Stromal cell of bone marrow (primary cell): ENCODE results near the gene APOE.
"Not testable (repeated sequence)": the region's sequence is repeated elsewhere in the genome, so short reads cannot be mapped to it uniquely, and the experiment has no call there.

Experiments
- DNase-seq: peaks from one replicate; pipeline ENCODE4 v3.0.0-alpha.2; 2012; ENCODE audit warnings: low read depth

The APOE gene

DNA sequence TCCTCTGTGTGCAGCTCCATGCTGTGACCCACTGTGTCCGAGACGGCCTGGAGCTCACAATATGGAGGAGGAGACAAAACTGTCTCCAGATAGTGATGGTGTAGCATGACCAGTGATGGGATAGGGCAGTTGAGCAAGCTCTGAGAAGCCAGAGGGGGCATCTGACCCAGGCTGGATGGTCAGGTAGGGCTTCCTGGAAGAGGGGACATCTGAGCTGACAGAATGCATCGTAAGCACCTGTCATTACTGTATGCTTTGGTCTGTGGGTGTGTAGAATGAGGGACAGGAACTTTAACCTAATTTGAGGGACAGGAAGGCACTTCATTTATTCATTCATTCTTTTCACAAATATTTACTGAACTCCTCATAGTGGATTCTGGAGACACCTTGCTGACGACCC, 21.0 kb upstream of the APOE start:
- DNase-seq, result no peak

DNA sequence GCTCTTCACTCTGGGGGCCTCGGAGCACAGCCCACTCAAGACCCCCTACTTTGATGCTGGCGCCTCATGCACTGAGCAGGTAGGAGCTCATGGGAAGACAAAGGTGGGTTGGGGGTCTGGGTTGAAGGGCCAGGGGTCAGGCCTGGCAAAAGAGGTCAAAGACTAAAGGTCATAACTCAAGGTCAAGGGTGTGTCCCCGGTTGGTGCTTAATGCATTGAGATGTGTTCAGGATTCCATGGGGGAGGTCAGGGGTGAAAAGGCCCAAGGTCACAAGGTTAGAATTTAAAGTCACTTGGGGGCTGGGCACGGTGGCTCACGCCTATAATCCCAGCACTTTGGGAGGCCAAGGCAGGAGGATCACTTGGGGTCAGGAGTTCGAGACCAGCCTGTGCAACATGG, 19.5 kb upstream of the APOE start:
- no peak for DNase-seq

- no peak for DNase-seq
Measured at GRCh38 chr19:44887648-44888047, 17.9 kb upstream of the APOE start.

DNA sequence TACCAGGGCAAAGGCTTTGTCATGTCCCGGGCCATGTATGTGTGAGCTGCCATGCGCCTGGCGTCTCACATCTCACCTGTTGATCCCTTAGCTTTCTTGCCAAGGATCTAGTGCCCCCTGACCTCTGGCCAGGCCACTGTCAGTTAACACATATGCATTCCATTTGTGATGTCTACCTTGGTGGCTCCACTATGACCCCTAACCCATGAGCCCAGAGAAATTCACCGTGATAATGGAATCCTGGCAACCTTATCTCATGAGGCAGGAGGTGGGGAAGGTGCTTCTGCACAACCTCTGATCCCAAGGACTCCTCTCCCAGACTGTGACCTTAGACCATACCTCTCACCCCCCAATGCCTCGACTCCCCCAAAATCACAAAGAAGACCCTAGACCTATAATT, 17.3 kb upstream of the APOE start:
- DNase-seq, result not testable (repeated sequence)

DNA sequence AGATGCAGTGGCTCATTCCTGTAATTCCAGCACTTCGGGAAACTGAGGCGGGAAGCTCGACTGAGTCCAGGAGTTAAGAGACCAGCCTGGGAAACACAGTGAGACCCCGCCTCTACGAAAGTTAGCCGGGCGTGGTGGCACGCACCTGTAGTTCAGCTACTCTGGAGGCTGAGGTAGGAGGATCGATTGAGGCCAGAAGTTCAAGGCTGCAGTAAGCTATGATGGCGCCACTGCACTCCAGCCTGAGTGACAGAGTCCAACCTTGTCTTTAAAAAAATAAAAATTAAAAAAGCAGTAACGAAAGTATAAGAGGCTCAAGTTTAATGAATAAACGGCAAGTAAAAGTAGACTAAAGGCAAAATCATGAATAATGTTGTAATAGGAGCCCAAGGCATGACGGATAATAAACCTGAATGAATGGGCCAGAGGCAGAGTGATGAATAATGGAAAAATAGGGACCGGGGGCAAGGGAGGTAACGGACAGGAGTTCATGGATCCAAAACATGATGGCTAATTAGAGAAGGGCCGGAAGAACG, 15.7 kb upstream of the APOE start:
- DNase-seq, result no peak

DNA sequence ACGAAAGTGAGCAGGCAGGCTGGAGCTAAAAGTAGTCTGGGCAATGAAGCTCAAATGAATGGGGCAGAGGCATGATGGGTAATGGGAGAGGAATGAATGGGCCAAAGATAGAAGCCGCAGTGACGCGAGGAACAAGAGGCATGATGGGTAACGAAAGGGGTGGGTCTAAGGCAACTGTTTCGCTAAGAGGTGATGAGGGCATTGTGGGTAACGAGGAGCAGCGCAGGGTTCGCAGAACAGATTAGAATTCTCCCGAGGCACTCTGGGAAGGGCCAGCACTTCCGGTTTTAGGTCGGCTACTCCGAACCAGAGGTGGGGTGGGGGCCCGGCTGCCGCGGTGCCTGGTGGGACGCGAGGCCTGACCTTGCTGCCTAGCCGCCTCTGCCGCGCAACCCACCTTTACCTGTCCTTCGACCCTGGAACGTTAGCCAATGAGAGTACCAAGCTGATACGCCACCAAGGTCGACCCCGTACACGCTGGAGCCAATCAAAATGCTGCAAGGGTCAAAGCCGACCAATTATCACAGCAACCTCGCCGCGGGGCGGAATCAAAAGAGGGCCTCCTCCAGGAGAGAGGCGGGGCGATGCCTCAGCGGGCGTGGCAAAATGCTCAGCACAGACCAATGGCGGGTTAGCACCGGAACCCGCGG, 15.1 kb upstream of the APOE start:
- DNase-seq, result peak; percentile 100

- no peak for DNase-seq
Measured at GRCh38 chr19:44891016-44891882, 14.3 kb upstream of the APOE start, which contains the start of gene TOMM40. Gene TOMM40, plus strand, starts transcription at chr19:44891254. Its CDS starts 162 bp downstream, at chr19:44891416.

DNA sequence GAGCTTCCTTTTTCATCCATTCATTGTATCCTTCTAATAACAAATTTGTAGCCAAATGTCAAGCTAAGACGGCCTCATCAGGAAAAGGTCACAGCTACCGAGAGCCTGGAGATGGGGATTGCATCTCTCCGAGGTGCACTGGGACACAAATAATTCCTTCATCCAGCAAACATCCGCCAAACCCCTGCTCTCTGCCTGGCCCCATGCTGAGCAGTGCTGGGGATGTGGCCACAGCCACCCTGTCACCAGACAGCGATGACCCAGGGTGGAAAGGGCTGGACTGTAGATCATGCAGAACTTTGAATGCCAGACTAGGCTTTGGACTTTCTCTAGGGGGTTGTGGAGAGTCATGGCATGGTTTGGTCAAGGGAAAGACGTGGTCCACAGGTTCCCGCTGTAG, 12.7 kb upstream of the APOE start:
- DNase-seq, result no peak

- no peak for DNase-seq
Measured at GRCh38 chr19:44893332-44894051, 12.1 kb upstream of the APOE start.

DNA sequence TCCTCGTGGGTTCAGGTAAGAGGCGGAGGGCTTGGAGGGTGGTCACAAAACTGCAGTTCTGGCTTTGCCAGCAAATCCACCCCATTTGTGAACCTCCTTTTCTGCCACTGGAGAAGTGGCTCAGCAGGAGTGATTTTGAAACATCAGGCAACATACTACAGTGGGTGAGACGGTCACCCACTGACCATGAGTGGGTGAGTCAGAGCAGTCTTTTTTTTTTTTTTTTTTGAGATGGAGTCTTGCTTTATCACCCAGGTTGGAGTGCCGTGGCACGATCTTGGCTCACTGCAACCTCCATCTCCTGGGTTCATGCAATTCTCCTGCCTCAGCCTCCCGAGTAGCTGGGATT, 11.6 kb upstream of the APOE start:
- no peak for DNase-seq

GRCh38 chr19:44894946-44895345, 10.7 kb upstream of the APOE start:
- no peak for DNase-seq

DNA sequence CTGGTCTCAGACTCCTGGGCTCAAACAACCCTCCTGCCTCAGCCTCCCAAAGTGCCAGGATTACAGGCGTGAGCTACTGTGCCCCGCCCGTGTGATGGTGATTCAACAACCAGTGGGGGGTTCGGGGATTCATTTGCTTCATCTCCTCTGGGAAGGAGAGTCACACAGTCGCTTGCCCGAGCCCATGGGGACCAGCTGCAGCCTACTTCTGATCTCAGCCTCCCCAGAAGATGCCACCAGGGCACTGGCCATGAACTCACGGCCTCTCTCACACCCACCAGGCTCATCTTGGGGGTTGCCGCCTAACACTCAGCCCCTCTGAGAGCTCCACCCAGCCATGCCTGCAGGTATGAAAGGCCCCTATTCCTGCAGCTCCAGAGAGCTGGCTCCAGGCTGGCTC, 7.8 kb upstream of the APOE start:
- no peak for DNase-seq

GRCh38 chr19:44900328-44901244, 5.0 kb upstream of the APOE start:
- DNase-seq, result no peak

DNA sequence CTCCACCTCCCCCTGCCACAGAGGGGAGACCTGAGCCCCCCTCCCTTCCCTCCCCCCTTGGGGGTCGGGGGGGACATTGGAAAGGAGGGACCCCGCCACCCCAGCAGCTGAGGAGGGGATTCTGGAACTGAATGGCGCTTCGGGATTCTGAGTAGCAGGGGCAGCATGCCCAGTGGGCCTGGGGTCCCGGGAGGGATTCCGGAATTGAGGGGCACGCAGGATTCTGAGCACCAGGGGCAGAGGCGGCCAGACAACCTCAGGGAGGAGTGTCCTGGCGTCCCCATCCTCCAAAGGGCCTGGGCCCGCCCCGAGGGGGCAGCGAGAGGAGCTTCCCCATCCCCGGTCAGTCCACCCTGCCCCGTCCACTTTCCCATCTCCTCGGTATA, 2.4 kb upstream of the APOE start:
- no peak for DNase-seq

- no peak for DNase-seq
Measured at GRCh38 chr19:44903602-44904425, 1.8 kb upstream of the APOE start.

- DNase-seq, result no peak
Measured at GRCh38 chr19:44904426-44904994, 1.1 kb upstream of the APOE start.

GRCh38 chr19:44907613-44908012, 2.0 kb downstream of the APOE start:
- DNase-seq, result no peak

GRCh38 chr19:44908074-44908835, 2.7 kb downstream of the APOE start:
- no peak for DNase-seq

DNA sequence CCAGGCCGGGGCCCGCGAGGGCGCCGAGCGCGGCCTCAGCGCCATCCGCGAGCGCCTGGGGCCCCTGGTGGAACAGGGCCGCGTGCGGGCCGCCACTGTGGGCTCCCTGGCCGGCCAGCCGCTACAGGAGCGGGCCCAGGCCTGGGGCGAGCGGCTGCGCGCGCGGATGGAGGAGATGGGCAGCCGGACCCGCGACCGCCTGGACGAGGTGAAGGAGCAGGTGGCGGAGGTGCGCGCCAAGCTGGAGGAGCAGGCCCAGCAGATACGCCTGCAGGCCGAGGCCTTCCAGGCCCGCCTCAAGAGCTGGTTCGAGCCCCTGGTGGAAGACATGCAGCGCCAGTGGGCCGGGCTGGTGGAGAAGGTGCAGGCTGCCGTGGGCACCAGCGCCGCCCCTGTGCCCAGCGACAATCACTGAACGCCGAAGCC, 3.3 kb downstream of the APOE start:
- DNase-seq, result no peak

- DNase-seq, result no peak
Measured at GRCh38 chr19:44909775-44910174, 4.2 kb downstream of the APOE start.
